Measurements from ENCODE around the gene IGDCC3. TPM values are rescaled to one million over a fixed set of nuclear protein-coding genes. Genes with fewer than 3 reads are reported as not detected.

The IGDCC3 gene
- total RNA-seq, 4 donors from 2014 or later: 0.13 TPM; not detected in 3

DNA sequence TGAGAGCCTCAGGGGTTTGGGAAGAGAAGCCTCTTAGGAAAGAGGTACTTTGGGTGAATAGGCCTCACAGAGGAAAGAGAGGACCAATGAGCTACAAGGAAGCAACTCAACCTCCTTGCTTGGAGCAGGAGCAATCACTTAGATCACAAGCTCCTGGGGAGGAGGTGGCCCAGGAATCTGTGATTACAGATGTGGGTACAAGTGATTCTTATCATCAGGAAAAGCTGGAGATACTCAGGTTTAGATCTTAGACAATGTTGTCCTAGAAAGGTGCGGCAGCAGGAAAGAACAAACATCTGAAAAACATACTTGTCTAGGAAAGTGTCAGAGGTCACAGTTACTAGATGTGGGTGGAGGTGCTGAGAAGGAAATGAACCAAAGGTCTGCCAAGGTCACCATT is 99.3 kb downstream of the IGDCC3 start:
- H3K27ac ChIP-seq: no peak overlapping the region
- WGBS, 2 donors (ENCODE audit: low coverage in 1 of 2): 56 to 100% methylated on average over 1 of the region's 1 CpG
- H3K27me3 ChIP-seq: no peaks in the 10 kb centered on the region
- H3K4me3 ChIP-seq: no peak overlapping the region
- no peak for ATAC-seq
- H3K4me1 ChIP-seq: peaks cover 0 to 6% (median 0%) of the 10 kb centered on the region in 3 donors
- TF ChIP-seq POLR2AphosphoS5 (IDR thresholded peaks at IDR 0.05): no peak
- TF ChIP-seq POLR2A (IDR thresholded peaks at IDR 0.05): no peak
- TF ChIP-seq EP300 (IDR thresholded peaks at IDR 0.05): no peak
- TF ChIP-seq CTCF (IDR thresholded peaks at IDR 0.05): no peak
- H3K36me3 ChIP-seq: peaks cover 0 to 13% of the 10 kb centered on the region in 2 donors
- no peaks in the 10 kb centered on the region for H3K9me3 ChIP-seq

Small RNAs within 50 kb of the gene (small RNA-seq; reads per million reads assigned to genes)
- gene RNU5A-1 (6,164 to 16,224 (median 8,807) reads per million in 4 donors), gene RNU5B-1 (547 to 1,663 (median 1,203) reads per million in 4 donors), gene SNORA24B (0 to 0.38 (median 0.13) reads per million in 4 donors)

Other genes starting within 250 kb of the IGDCC3 start
- gene PDCD7, start 244.2 kb downstream of the IGDCC3 start, total RNA-seq: 10 to 100 TPM; 26.4 to 70.7 (median 30.4) TPM
- gene CLPX, start 192.7 kb downstream of the IGDCC3 start, total RNA-seq: 10 to 100 TPM; 40.1 to 68.8 (median 55.6) TPM
- 100 to 1,000 TPM in 1 of 4 donors, 10 to 100 TPM in 3; 43.7 to 114 (median 74.5) TPM for gene CILP, start 166.5 kb downstream of the IGDCC3 start, total RNA-seq
- 10 to 100 TPM; 10.1 to 21.7 (median 14.1) TPM for gene PARP16, start 91.1 kb downstream of the IGDCC3 start, total RNA-seq
- not detected for gene RNU5A-1, start 82.0 kb downstream of the IGDCC3 start, total RNA-seq
- gene RNU5B-1, start 73.3 kb downstream of the IGDCC3 start, total RNA-seq: not detected
- gene IGDCC4, start 44.9 kb upstream of the IGDCC3 start, total RNA-seq: 1 to 10 TPM in 3 of 4 donors, under 1 TPM in 1; 0.40 to 3.4 (median 1.8) TPM
- 10 to 100 TPM; 33.1 to 66.9 (median 47.9) TPM for gene DPP8, start 139.7 kb upstream of the IGDCC3 start, total RNA-seq
- gene HACD3, start 152.5 kb upstream of the IGDCC3 start, total RNA-seq: 10 to 100 TPM; 26.0 to 34.9 (median 29.6) TPM
- 10 to 100 TPM; 23.8 to 33.5 (median 28.8) TPM for gene INTS14, start 233.1 kb upstream of the IGDCC3 start, total RNA-seq
- 1 to 10 TPM; 2.7 to 4.6 (median 3.9) TPM for gene SLC24A1, start 243.9 kb upstream of the IGDCC3 start, total RNA-seq